Karpas-422 (cell line): ENCODE data around the gene NDUFA7. TPM values are rescaled to one million over a fixed set of nuclear protein-coding genes. Genes with fewer than 3 reads are reported as not detected.

ENCODE experiments used
- total RNA-seq: library from RNA; depleted of rRNA; stranded (reverse); fragments of >200 nt; shearing (Covaris generic); gene quantifications from 2 replicates; pipeline ENCODE4 v1.2.3, GENCODE V29; 2014; ENCODE audit warnings: low replicate concordance; rRNA removed

The NDUFA7 gene
- total RNA-seq, 1 experiment from 2014 or later = 85.1 TPM

Other genes starting within 250 kb of the NDUFA7 start
- not detected in 2 replicates for gene FBN3, start 171.8 kb downstream of the NDUFA7 start, total RNA-seq
- 66.3 and 105 TPM in 2 replicates for gene CERS4, start 112.0 kb downstream of the NDUFA7 start, total RNA-seq
- gene CD320, start 13.0 kb downstream of the NDUFA7 start, total RNA-seq = 16.0 and 29.4 TPM in 2 replicates
- 1,155 and 2,638 TPM in 2 replicates for gene RPS28, start 121 bp upstream of the NDUFA7 start, total RNA-seq
- 1.2 TPM in 1 of 2 replicates, not detected in the other for gene KANK3, start 21.9 kb upstream of the NDUFA7 start, total RNA-seq
- gene ANGPTL4, start 42.8 kb upstream of the NDUFA7 start, total RNA-seq = not detected in 2 replicates
- gene RAB11B, start 69.0 kb upstream of the NDUFA7 start, total RNA-seq = 23.7 and 42.9 TPM in 2 replicates
- gene MARCHF2, start 91.9 kb upstream of the NDUFA7 start, total RNA-seq = 10.1 and 31.2 TPM in 2 replicates
- gene HNRNPM, start 123.6 kb upstream of the NDUFA7 start, total RNA-seq = 34.4 and 94.9 TPM in 2 replicates
- gene PRAM1, start 181.3 kb upstream of the NDUFA7 start, total RNA-seq = not detected in 2 replicates
- gene ZNF414, start 192.8 kb upstream of the NDUFA7 start, total RNA-seq = 3.8 and 11.8 TPM in 2 replicates